ENCODE measurements around the gene THUMPD2. TPM values are rescaled to one million over a fixed set of nuclear protein-coding genes. Genes with fewer than 3 reads are reported as not detected.
A peak's percentile ranks its signal among the peaks of the same experiment; 100 is the strongest.

Gene THUMPD2
- total RNA-seq, 1 donor from 2014 or later: 11.5 TPM

DNA sequence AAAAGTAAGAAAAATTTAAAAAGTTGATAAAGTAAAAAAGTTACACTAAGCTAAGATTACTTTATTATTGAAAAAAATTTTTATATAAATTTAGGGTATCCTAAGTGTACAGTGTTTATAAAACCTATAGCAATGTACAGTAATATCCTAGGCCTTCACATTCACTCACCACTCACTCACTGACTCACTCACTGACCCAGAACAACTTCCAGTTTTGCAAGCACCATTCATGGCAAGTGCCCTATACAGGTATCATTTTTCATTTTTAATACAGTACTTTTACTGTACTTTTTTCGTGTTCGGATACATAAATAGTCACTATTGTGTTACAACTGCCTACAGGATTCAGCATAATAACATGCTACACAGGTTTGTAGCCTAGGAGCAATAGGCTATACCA, 8.9 kb upstream of the THUMPD2 start:
- Histone ChIP-seq H3K9ac (ENCODE audit: low read depth in 1 of 3, low read length in 3 of 3) (no peak overlapping the region), H3K4me3 (ENCODE audit: low read length in 3 of 3) (no peak overlapping the region), H3K27ac (ENCODE audit: low read depth, low read length) (no peak overlapping the region), H3K9me3 (ENCODE audit: control insufficient read depth in 3 of 3, low read length in 3 of 3) (no peaks in the 10 kb centered on the region), H3K36me3 (ENCODE audit: control insufficient read depth in 3 of 3, insufficient read depth in 3 of 3, low read length in 3 of 3) (no peaks in the 10 kb centered on the region), H3K4me1 (ENCODE audit: control insufficient read depth in 3 of 3, insufficient read depth in 3 of 3, low read length in 3 of 3) (no peaks in the 10 kb centered on the region), H3K27me3 (ENCODE audit: control insufficient read depth in 3 of 3, insufficient read depth in 3 of 3, low read length in 3 of 3) (no peaks in the 10 kb centered on the region)

DNA sequence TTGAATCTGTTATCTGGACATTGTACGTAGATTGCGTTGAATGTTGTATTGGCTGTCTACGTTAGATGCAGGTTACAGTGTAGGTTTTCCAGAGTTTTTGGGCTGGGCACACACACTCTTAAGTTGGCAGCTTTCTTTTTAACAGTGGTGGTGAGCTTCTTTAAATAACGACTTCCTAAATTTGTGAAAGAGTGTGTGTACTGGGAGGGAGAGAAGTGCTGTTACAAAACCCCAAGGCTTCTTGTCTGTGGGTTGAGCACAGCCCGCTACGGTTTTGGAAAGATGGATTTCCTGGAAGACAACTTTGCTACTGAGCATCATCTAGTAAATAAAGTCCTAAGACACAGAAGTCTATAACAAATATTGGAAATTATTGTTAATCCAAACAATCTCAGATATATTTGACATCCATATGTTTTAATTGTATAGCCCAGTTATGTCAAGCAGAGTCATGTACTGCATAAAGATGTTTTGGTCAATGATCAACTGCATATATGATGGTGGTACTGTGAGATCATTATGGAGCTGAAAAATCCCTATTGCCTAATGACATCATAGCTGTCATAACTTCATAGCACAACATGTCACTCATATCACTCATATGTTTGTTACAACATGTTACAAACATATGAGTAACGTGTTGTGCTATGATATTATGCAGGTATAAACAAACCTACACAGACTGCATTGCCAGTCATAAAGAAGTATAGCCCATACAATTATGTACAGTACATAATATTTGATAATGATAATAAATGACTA, 7.9 kb upstream of the THUMPD2 start:
- Histone ChIP-seq H3K27me3 (ENCODE audit: control insufficient read depth in 3 of 3, insufficient read depth in 3 of 3, low read length in 3 of 3) (no peaks in the 10 kb centered on the region), H3K27ac (ENCODE audit: low read depth, low read length) (no peak overlapping the region), H3K9ac (ENCODE audit: low read depth in 1 of 3, low read length in 3 of 3) (no peak overlapping the region), H3K36me3 (ENCODE audit: control insufficient read depth in 3 of 3, insufficient read depth in 3 of 3, low read length in 3 of 3) (no peaks in the 10 kb centered on the region), H3K4me1 (ENCODE audit: control insufficient read depth in 3 of 3, insufficient read depth in 3 of 3, low read length in 3 of 3) (no peaks in the 10 kb centered on the region), H3K4me3 (ENCODE audit: low read length in 3 of 3) (no peak overlapping the region), H3K9me3 (ENCODE audit: control insufficient read depth in 3 of 3, low read length in 3 of 3) (no peaks in the 10 kb centered on the region)

DNA sequence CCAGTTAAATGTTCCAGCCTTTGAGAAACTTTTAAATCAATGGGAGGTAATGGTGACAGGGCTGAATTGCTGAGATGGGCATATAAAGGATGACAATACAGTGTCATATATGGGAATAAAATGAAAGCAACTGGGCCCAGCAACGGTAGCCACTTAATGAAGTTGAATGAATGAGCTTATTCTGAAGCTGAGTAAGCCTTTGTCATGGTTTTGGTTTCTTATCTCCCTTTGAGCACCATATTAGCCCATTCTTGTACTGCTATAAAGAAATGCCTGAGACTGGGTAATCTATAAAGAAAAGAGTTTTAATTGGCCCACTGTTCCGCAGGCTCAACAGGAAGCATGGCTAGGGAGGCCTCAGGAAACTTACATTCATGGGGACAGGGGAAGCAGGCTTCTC, 3.5 kb upstream of the THUMPD2 start:
- no peak overlapping the region for H3K27ac ChIP-seq (ENCODE audit: low read depth, low read length)
- H3K36me3 ChIP-seq (ENCODE audit: control insufficient read depth in 3 of 3, insufficient read depth in 3 of 3, low read length in 3 of 3): no peaks in the 10 kb centered on the region
- H3K4me3 ChIP-seq (ENCODE audit: low read length in 3 of 3): no peak overlapping the region
- no peaks in the 10 kb centered on the region for H3K9me3 ChIP-seq (ENCODE audit: control insufficient read depth in 3 of 3, low read length in 3 of 3)
- peaks cover 7 to 15% (median 11%) of the 10 kb centered on the region in 3 donors for H3K4me1 ChIP-seq (ENCODE audit: control insufficient read depth in 3 of 3, insufficient read depth in 3 of 3, low read length in 3 of 3)
- H3K9ac ChIP-seq (ENCODE audit: low read depth in 1 of 3, low read length in 3 of 3): no peak overlapping the region
- no peaks in the 10 kb centered on the region for H3K27me3 ChIP-seq (ENCODE audit: control insufficient read depth in 3 of 3, insufficient read depth in 3 of 3, low read length in 3 of 3)

DNA sequence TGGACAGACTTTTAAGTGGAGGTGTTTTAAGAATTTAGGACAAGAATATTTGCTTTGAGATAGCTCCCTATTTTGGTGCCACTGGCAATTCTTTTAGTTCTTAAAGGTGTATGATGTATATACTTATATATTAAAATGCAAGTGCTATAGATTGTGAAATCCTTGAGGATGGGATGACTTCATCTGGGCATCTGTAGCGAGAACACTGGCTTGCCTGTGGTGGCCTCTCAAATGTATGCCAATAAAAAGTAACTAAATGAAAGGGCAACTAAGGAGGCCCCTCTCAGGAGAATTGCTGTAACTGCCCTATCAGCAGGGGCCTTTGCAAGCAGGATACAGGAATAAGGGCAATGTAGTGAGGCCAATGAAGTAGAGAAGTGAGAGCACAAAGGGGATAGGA, 2.6 kb upstream of the THUMPD2 start:
- no peak overlapping the region for H3K27ac ChIP-seq (ENCODE audit: low read depth, low read length)

DNA sequence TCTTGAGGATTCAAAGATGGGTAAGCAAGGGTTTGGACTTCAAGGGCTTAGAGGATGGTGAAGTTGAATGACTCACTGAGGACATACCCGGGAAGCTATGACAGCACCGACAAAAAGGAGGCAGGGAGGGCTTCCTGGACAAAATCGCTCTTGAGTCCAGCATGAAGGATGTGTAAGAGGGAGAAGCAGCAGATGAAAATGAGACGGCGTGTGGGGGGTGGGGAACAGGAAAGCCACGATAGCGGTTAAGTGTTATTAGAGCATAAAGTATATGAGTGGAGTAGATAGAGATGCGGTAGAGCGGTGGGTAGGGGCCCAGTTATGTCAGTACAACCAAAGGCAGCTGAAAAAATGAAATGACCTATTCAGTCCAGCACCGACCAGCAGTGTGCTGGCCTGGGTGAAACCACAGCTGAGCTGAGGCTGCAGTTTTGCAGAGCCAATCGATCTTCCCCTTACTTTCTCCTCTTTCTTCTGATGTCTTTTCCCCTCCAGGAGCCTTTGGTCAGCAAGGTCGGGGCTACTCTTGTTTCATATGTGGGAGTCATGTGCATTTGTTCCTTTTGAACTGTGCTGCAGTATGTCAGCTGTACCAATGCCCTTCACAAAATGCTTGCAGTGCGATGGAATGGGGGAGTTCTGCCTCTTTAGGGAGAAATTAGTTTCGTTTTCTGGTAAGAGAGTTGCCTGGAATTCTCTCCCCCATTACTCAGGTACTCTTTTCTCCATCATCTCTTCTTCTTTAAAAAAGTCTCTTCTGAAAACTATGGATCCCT, 2.0 kb upstream of the THUMPD2 start:
- H3K4me1 ChIP-seq (ENCODE audit: control insufficient read depth in 3 of 3, insufficient read depth in 3 of 3, low read length in 3 of 3): peaks cover 11 to 15% (median 11%) of the 10 kb centered on the region in 3 donors
- H3K9ac ChIP-seq (ENCODE audit: low read depth in 1 of 3, low read length in 3 of 3): peak overlapping the region in 1 of 3 donors; percentile 35
- H3K4me3 ChIP-seq (ENCODE audit: low read length in 3 of 3): peak overlapping the region; percentile 37 to 45 (median 38)
- no peaks in the 10 kb centered on the region for H3K27me3 ChIP-seq (ENCODE audit: control insufficient read depth in 3 of 3, insufficient read depth in 3 of 3, low read length in 3 of 3)
- H3K36me3 ChIP-seq (ENCODE audit: control insufficient read depth in 3 of 3, insufficient read depth in 3 of 3, low read length in 3 of 3): no peaks in the 10 kb centered on the region
- H3K9me3 ChIP-seq (ENCODE audit: control insufficient read depth in 3 of 3, low read length in 3 of 3): no peaks in the 10 kb centered on the region
- H3K27ac ChIP-seq (ENCODE audit: low read depth, low read length): no peak overlapping the region

More for the DNA sequence above, 2.6 kb upstream of the THUMPD2 start:
- no peak overlapping the region for H3K9ac ChIP-seq (ENCODE audit: low read depth in 1 of 3, low read length in 3 of 3)
- H3K36me3 ChIP-seq (ENCODE audit: control insufficient read depth in 3 of 3, insufficient read depth in 3 of 3, low read length in 3 of 3): no peaks in the 10 kb centered on the region
- H3K4me3 ChIP-seq (ENCODE audit: low read length in 3 of 3): no peak overlapping the region
- peaks cover 11 to 15% (median 11%) of the 10 kb centered on the region in 3 donors for H3K4me1 ChIP-seq (ENCODE audit: control insufficient read depth in 3 of 3, insufficient read depth in 3 of 3, low read length in 3 of 3)
- no peaks in the 10 kb centered on the region for H3K27me3 ChIP-seq (ENCODE audit: control insufficient read depth in 3 of 3, insufficient read depth in 3 of 3, low read length in 3 of 3)
- H3K9me3 ChIP-seq (ENCODE audit: control insufficient read depth in 3 of 3, low read length in 3 of 3): no peaks in the 10 kb centered on the region

GRCh38 chr2:39779927-39780326, 869 bp upstream of the THUMPD2 start:
- Histone ChIP-seq H3K9ac (ENCODE audit: low read depth in 1 of 3, low read length in 3 of 3) (no peak overlapping the region), H3K9me3 (ENCODE audit: control insufficient read depth in 3 of 3, low read length in 3 of 3) (no peaks in the 10 kb centered on the region), H3K4me1 (ENCODE audit: control insufficient read depth in 3 of 3, insufficient read depth in 3 of 3, low read length in 3 of 3) (peaks cover 11 to 15% (median 11%) of the 10 kb centered on the region in 3 donors), H3K36me3 (ENCODE audit: control insufficient read depth in 3 of 3, insufficient read depth in 3 of 3, low read length in 3 of 3) (no peaks in the 10 kb centered on the region), H3K27me3 (ENCODE audit: control insufficient read depth in 3 of 3, insufficient read depth in 3 of 3, low read length in 3 of 3) (no peaks in the 10 kb centered on the region), H3K27ac (ENCODE audit: low read depth, low read length) (no peak overlapping the region), H3K4me3 (ENCODE audit: low read length in 3 of 3) (peak overlapping the region in 1 of 3 donors; percentile 93)

- no peaks in the 10 kb centered on the region for H3K27me3 ChIP-seq (ENCODE audit: control insufficient read depth in 3 of 3, insufficient read depth in 3 of 3, low read length in 3 of 3)
- peaks cover 11 to 15% (median 13%) of the 10 kb centered on the region in 3 donors for H3K4me1 ChIP-seq (ENCODE audit: control insufficient read depth in 3 of 3, insufficient read depth in 3 of 3, low read length in 3 of 3)
- H3K9me3 ChIP-seq (ENCODE audit: control insufficient read depth in 3 of 3, low read length in 3 of 3): no peaks in the 10 kb centered on the region
- H3K4me3 ChIP-seq (ENCODE audit: low read length in 3 of 3): peak overlapping the region; percentile 89 to 95 (median 93)
- peak overlapping the region; percentile 85 for H3K27ac ChIP-seq (ENCODE audit: low read depth, low read length)
- H3K9ac ChIP-seq (ENCODE audit: low read depth in 1 of 3, low read length in 3 of 3): peak overlapping the region in 1 of 3 donors; percentile 97
- H3K36me3 ChIP-seq (ENCODE audit: control insufficient read depth in 3 of 3, insufficient read depth in 3 of 3, low read length in 3 of 3): no peaks in the 10 kb centered on the region
Observed at GRCh38 chr2:39779341-39779851, 338 bp upstream of the THUMPD2 start.

DNA sequence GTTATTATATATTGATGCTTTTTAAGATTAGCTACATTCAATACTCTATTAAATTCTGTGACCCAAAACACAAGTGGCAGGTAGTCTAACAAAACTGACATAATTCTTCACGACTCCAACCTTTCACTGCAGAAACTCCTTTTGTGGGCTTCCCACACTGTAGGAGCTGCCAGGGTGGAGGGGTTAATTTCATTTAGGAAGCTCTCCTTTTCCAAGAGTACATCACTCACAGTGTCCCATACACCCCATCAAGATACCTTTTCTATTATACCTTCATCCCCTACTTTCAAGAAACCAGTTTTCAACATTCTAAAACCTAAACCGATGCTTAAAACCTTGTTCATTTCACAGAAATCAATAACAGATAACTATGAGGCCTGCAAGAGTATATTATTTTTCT, 825 bp downstream of the THUMPD2 start:
- Histone ChIP-seq H3K4me1 (ENCODE audit: control insufficient read depth in 3 of 3, insufficient read depth in 3 of 3, low read length in 3 of 3) (peaks cover 15 to 19% (median 18%) of the 10 kb centered on the region in 3 donors), H3K36me3 (ENCODE audit: control insufficient read depth in 3 of 3, insufficient read depth in 3 of 3, low read length in 3 of 3) (no peaks in the 10 kb centered on the region)

DNA sequence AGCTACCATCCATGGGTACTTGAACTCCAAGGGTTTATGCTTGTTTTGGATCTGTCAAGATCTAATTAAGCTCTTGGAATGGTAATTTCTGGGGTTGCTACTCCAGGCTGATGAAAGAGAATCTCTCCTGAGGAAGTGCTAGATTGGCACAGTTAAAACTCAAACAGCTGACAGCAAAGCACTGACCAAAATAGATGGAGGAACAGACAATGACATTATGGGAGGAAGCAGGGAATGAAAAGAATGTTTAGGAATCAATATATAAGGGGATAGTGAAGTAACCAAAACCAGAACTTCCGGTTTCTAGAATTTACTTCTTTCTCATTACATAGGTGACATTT, 6.3 kb downstream of the THUMPD2 start:
- peaks cover 0 to 7% (median 7%) of the 10 kb centered on the region in 3 donors for H3K36me3 ChIP-seq (ENCODE audit: control insufficient read depth in 3 of 3, insufficient read depth in 3 of 3, low read length in 3 of 3)
- no peaks in the 10 kb centered on the region for H3K27me3 ChIP-seq (ENCODE audit: control insufficient read depth in 3 of 3, insufficient read depth in 3 of 3, low read length in 3 of 3)
- no peak overlapping the region for H3K4me3 ChIP-seq (ENCODE audit: low read length in 3 of 3)
- peak overlapping the region; percentile 26 for H3K27ac ChIP-seq (ENCODE audit: low read depth, low read length)
- peaks cover 13 to 22% (median 20%) of the 10 kb centered on the region in 3 donors for H3K4me1 ChIP-seq (ENCODE audit: control insufficient read depth in 3 of 3, insufficient read depth in 3 of 3, low read length in 3 of 3)
- no peak overlapping the region for H3K9ac ChIP-seq (ENCODE audit: low read depth in 1 of 3, low read length in 3 of 3)
- H3K9me3 ChIP-seq (ENCODE audit: control insufficient read depth in 3 of 3, low read length in 3 of 3): no peaks in the 10 kb centered on the region

More for the DNA sequence above, 825 bp downstream of the THUMPD2 start:
- H3K9me3 ChIP-seq (ENCODE audit: control insufficient read depth in 3 of 3, low read length in 3 of 3): no peaks in the 10 kb centered on the region
- H3K27ac ChIP-seq (ENCODE audit: low read depth, low read length): peak overlapping the region; percentile 85
- H3K9ac ChIP-seq (ENCODE audit: low read depth in 1 of 3, low read length in 3 of 3): peak overlapping the region; percentile 92 to 97 (median 92)
- peak overlapping the region; percentile 89 to 95 (median 93) for H3K4me3 ChIP-seq (ENCODE audit: low read length in 3 of 3)
- H3K27me3 ChIP-seq (ENCODE audit: control insufficient read depth in 3 of 3, insufficient read depth in 3 of 3, low read length in 3 of 3): no peaks in the 10 kb centered on the region
